ENCODE results near the gene ASGR1.

ASGR1 gene

GRCh38 chr17:7179317-7180254 is at the start of gene ASGR1:
Gene ASGR1, minus strand, starts transcription at chr17:7179370. Its CDS starts 807 bp downstream, at chr17:7178563.
- in situ Hi-C loops (cut with MboI; ENCODE audit: low sequenced_read_pairs) = no loop called here

DNA sequence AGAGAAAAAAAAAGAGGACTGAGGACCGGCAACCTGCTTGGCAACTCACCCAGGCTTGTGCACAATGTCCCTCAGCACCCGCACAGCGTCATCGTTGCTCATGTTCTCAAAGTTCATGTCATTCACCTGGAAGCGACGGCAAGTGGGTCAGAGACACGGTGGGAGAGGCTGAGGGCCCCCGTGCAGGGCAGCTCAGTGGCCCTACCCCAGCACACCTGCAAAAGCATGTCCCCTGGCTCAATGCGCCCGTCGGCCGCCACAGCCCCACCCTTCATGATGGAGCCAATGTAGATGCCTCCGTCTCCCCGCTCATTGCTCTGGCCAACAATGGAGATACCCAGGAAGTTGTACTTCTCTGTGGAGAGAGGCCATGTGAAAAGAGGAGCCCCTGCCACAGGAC is 49.8 kb upstream of the ASGR1 start:
- in situ Hi-C loops (cut with MboI; ENCODE audit: low sequenced_read_pairs) = no loop called here

- in situ Hi-C loops (cut with MboI; ENCODE audit: low sequenced_read_pairs) = no loop called here
Observed at GRCh38 chr17:7226721-7227710, 47.8 kb upstream of the ASGR1 start.

- in situ Hi-C loops (cut with MboI; ENCODE audit: low sequenced_read_pairs) = no loop called here
Observed at GRCh38 chr17:7225711-7226331, 46.7 kb upstream of the ASGR1 start.

DNA sequence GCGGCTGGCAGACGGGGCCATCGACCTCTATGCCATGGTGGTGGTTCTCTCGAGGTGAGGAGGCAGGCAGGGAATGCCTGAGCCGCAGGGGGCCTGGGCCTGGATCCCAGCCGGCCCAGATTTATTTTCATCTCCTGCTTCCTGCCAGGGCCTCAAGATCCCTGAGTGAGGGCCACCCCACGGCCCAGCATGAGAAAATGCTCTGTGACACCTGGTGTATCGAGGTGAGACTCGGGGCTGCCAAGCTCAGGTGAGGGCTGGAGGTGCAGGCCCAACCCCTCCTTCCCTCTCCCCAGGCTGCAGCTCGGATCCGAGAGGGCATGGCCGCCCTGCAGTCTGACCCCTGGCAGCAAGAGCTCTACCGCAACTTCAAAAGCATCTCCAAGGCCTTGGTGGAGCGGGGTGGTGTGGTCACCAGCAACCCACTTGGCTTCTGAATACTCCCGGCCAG is 45.5 kb upstream of the ASGR1 start:
- in situ Hi-C loops (cut with MboI; ENCODE audit: low sequenced_read_pairs) = no loop called here

DNA sequence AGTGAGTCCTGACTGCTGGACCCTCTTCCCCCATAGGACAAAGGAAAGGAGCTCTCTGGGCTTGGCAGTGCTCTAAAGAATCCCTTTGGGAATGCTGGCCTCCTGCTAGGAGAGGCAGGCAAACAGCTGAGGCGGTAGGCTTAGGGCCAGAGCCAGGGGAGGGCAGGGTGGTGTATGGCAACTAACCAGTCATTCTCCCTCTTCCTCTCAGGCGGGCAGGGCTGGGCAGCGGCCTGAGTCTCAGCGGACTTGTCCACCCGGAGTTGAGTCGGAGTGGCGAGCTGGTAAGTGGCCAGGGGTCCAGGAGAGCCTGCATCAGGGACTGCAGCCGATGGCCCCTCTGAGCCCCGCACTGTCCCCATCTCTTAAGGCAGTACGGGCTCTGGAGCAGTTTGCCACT is 44.9 kb upstream of the ASGR1 start:
- in situ Hi-C loops (cut with MboI; ENCODE audit: low sequenced_read_pairs) = no loop called here

GRCh38 chr17:7223375-7223774 is 44.2 kb upstream of the ASGR1 start:
- in situ Hi-C loops (cut with MboI; ENCODE audit: low sequenced_read_pairs) = no loop called here

- in situ Hi-C loops (cut with MboI; ENCODE audit: low sequenced_read_pairs) = no loop called here
Observed at GRCh38 chr17:7222972-7223292, 43.8 kb upstream of the ASGR1 start.

DNA sequence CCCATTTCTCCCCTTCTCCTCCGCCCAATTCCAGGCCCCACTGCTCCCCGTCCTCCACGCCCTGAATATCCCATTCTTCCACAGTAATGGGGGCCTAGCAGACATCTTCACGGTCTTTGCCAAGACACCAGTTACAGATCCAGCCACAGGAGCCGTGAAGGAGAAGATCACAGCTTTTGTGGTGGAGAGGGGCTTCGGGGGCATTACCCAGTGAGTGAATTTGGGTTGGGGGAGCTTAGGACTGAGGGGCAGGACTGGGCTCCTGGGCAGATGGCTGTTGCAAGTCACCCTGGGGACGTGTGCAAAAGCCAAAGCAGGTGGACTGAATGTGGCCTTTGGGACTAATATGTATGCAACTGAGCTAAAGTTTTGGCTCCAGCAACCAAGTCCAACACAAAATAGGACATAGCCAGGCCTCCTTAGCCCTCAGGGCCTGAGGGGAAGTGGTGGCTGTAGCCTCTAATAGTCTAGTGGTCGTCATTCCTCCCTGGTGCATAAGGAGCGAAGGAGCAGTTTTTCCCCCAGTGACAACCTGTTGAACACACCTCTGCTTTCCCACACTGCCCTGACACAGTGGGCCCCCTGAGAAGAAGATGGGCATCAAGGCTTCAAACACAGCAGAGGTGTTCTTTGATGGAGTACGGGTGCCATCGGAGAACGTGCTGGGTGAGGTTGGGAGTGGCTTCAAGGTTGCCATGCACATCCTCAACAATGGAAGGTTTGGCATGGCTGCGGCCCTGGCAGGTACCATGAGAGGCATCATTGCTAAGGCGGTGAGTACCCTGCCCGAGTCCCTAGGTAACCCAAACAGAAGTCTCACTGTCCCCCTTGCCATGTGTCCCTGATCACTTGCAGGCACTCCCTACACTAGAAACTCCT is 43.2 kb upstream of the ASGR1 start:
- in situ Hi-C loops (cut with MboI; ENCODE audit: low sequenced_read_pairs) = no loop called here

GRCh38 chr17:7221278-7222092 is 42.3 kb upstream of the ASGR1 start:
- in situ Hi-C loops (cut with MboI; ENCODE audit: low sequenced_read_pairs) = no loop called here

GRCh38 chr17:7220593-7221277 is 41.6 kb upstream of the ASGR1 start:
- in situ Hi-C loops (cut with MboI; ENCODE audit: low sequenced_read_pairs) = no loop called here

DNA sequence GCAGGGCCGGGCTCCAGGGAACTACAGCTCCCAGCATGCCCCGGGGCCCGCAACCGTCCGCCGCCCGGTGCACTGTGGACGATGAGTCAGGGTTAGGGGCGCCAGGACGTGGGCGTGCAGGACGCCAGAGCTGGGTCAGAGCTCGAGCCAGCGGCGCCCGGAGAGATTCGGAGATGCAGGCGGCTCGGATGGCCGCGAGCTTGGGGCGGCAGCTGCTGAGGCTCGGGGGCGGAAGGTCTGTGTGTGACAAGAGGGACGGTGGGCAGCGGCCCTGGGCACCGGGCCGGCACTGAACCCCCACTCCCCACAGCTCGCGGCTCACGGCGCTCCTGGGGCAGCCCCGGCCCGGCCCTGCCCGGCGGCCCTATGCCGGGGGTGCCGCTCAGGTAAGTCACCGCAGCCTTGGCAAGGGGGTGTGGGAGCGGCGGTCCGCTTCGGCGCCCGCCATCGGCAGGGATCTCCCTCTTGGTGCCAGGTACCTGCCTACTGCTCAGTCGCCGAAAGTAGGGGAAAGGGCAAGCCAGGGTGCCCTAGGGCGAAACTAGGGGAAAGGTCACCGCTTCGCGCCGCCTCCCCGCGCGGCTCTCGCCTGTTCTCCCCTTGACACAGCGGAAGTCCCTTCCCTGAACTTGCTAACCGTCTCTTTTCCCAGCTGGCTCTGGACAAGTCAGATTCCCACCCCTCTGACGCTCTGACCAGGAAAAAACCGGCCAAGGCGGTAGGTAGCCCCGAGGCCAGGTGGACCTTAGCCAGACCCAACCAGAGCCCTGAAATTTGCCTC is 40.8 kb upstream of the ASGR1 start, which contains the start of the genes ACADVL and DLG4:
Gene ACADVL (plus strand): TSS at position 127 of the 781 bp plus-strand sequence. CDS start 47 bp downstream, at position 174.
Gene DLG4 (minus strand): TSS at position 25 of the 781 bp plus-strand sequence.
- in situ Hi-C loops (cut with MboI; ENCODE audit: low sequenced_read_pairs) = no loop called here

DNA sequence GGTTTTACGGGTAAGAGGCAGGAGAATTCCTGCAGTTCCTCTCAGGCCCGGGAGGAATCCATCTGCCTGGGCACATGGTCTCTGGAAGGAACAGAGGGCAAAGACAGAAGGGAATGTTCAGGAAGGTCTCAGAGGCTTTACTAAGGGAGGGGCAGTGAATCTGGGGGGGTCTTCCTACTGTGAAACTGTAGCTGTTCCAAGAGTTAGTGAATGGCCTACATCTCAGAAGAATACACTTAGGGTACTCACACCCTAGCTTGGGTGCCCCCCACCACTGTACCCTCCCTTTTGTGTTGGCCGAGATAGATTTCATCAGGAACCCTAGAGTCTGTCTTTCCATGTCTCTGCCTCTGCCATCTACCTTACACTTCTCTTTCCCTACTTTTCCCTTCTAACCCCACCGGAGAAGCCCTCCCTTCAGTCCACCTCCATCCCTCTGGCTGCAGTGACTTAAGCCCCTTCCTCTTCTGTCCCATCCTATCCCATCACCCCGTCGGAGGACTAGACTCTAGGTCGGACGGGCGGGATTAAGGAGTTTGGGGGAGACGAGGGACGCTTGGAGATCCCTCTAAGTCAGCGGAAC is 40.1 kb upstream of the ASGR1 start:
- in situ Hi-C loops (cut with MboI; ENCODE audit: low sequenced_read_pairs) = no loop called here

DNA sequence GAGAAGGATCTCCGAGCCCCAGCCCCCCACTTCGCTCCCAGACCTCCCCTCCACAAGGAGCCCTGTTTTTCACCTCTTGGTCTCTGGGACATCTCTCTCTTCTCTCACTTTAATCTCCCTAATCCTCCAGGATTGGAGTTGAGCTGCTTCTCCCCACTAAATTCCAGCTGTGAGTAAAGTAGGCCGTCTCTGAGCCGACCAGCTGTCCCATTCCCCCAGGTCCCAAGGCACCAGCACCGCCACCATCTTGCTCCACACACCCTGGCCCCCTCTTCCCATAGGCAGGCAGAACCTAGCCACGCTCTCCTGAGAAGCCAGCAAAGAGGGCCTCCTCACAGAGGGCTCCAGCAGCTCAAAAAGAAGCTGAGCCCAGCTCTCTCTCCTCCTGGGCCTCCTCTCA is 39.6 kb upstream of the ASGR1 start:
- in situ Hi-C loops (cut with MboI; ENCODE audit: low sequenced_read_pairs) = no loop called here

- in situ Hi-C loops (cut with MboI; ENCODE audit: low sequenced_read_pairs) = no loop called here
Observed at GRCh38 chr17:7218166-7218565, 39.0 kb upstream of the ASGR1 start.

- in situ Hi-C loops (cut with MboI; ENCODE audit: low sequenced_read_pairs) = no loop called here
Observed at GRCh38 chr17:7217113-7217987, 38.2 kb upstream of the ASGR1 start.
